Hematopoietic multipotent progenitor cell treated with erythropoietin and hydrocortisone succinate and interleukin-3 and kit ligand, for 15 days (in vitro differentiated cells): ENCODE data around the gene TWIST2.

Experiments
- DNase-seq: peaks from one replicate; pipeline ENCODE4 v3.0.0-alpha.2; 2015; ENCODE audit warnings: low spot score

The TWIST2 gene

GRCh38 chr2:238847841-238848690 is at the start of gene TWIST2:
Gene TWIST2, plus strand, starts transcription at chr2:238848085. Its CDS starts 131 bp downstream, at chr2:238848216.
- DNase-seq = no peak

GRCh38 chr2:238801791-238802190 is 46.1 kb upstream of the TWIST2 start:
- DNase-seq = no peak

GRCh38 chr2:238802957-238803356 is 44.9 kb upstream of the TWIST2 start:
- DNase-seq = no peak

DNA sequence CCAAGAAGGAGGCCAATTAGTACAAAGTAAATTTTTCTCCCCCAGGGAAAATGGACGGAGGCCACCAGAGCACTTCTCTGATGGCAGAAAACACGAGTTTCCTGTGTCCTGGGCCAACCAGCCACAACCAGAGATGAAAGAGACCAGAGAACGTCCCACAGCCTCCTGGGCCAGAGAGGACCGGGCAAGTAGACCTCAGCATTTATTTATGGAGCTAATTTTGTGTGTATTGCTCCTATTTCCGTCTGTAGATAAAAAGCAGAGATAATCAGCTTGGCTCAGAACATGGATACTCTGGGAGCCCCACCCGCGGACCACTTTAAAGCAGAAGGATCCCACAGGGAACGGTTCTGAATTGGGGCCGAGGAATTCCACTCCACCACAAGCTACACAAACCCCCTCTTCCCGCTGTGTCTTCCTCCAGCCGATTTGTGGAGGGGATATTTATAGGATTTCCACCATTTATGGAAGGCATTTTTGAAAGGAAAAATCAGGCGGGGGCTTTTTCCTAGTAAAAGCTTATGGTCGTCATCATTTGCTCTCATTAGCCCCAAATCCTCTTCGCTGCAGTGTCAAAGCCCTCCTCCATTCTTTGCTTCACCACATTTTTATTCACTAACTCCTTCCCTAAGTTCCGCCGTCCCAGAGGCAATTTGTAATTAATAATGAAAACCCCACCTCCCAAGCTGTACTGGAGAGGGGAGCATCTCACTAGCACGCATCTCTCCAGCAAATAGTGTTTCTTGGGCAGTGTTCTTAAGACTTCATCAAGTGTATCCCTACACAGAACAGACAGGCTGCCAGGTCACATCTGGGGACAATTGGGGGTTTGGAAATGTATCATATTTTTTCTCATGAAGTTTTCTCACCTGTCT is 43.7 kb upstream of the TWIST2 start:
- DNase-seq = no peak

DNA sequence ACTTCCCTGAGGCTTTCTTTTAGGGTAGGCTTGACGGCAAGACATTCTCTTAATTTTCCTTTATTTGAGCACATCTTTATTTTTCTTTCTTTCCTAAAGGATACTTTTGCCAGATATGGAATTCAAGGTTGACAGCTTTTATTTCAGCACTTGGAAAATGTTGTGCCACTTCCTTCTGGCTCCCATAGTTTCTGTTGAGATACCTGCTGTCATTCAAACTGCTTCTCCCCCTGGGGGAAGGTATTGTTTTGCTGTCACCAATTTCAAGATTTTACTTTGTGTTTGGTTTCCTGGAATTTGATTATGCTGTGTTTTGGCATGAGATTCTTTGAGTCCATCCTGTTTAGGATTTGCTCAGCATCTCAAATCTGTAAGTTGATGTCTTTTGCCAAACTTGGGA is 39.1 kb upstream of the TWIST2 start:
- no peak for DNase-seq

DNA sequence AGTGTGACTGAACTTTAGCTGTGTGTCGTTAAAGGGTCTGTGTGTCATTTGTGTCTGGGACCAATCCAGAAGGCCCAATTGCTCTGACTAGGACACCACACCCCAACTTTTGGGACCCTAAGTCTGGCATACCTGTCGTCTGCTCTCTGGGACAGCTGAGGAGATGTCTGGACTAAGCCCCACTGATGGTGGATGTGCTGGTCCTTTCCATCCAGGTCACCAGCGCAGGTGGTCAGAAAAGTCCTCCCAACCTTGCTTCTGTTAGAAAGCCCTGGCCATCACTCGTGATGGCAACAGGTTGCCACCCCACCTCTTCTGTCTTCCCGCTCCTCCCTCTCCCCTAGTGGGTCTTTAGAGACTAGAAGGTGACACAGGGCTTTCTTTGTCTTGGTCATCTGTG is 37.6 kb upstream of the TWIST2 start:
- no peak for DNase-seq

DNA sequence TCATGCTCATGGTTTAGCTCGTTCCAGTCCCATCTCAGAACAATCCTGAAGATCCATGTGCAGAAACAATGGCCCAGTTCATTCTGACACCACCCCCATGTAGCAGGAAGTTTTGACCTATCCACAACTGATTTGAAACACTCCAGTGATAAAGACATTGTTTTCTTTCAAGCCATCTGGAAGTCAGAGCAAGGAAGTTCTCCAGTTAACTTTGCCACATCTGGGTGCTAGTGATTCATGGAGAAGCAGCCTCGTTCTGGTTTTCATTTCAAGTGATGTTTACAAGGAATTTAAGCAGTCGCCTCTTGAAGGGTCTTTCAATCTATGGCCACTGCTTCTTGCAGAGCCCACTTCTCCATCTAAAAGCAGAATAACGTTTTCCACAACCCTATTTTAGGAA is 36.6 kb upstream of the TWIST2 start:
- DNase-seq = no peak

DNA sequence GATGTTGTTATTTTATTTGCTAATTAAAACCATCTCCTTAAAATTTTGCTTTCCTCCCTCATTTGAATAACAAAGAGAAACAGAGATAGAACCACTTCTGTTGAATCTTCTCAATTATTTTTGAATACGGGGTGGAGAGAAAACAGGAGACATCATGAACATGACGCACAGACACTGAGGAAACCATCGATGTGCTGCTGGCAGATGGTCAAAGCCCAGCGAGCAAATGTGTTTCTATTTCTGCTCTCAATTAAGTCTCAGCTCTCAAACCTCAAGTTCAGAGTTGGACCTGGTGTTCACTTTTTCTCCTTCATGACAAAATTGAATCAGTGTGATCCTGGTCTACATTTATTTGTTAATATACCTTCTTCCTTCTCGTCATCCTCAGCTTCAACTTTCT is 36.1 kb upstream of the TWIST2 start:
- no peak for DNase-seq

DNA sequence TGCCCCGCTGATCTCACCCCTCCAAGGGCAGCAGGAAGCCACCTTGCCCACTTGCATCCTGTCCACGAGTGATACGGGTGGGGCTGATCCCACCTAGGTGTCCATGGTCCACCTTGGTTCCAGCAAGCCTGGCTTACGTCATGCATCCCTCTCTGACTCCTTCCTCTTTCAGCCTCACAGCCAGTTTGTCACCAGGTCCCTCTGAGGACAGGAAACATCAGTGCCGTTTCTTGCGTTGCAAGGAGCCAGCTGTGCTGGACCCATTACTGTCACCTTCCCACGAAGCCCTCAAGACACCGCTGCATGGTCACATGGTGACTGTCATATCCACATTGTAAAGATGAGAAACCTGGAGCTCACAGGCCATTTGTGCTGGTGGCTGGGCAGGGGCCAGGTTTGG is 34.8 kb upstream of the TWIST2 start:
- no peak for DNase-seq

DNA sequence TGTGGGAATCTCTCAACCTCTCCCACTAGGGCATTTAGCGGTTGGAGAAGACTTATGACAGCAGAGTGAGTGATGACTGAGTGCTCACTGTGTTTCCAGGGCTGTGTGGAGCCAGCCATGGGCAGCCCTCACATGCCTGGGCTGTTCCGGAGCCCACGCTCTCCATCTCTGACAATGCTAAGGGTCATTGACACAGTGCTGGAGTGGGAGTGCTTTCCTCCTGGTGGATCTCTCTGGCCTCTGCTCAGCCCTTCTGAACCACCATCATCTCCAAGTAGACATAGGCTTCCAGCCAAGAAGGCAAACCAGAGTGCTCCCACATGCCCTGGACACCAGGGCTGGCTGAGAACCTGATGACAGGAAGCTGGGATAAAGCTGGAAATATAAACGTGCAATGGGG is 33.1 kb upstream of the TWIST2 start:
- DNase-seq = no peak

- no peak for DNase-seq
Measured at GRCh38 chr2:238816291-238816690, 31.6 kb upstream of the TWIST2 start.

- no peak for DNase-seq
Measured at GRCh38 chr2:238817382-238817781, 30.5 kb upstream of the TWIST2 start.

- DNase-seq = no peak
Measured at GRCh38 chr2:238817891-238818290, 30.0 kb upstream of the TWIST2 start.

DNA sequence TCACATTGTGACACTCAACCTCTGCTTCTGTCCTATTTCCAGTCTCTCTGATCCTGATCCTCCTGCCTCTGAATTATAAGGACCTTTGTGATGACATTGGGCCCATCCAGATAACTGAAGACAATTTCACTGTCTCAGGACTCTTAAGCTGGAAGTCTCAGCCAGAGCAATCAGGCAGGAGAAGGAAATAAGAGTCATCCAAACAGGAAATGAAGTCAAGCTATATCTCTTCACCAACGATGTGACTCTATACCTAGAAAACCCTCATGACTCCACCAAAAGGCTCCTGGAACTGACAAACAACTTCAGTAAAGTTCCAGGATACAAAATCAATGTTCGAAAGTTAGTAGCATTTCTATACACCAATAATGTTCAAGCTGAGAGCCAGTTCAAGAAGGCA is 29.3 kb upstream of the TWIST2 start:
- DNase-seq = no peak

GRCh38 chr2:238820197-238820596 is 27.7 kb upstream of the TWIST2 start:
- no peak for DNase-seq

DNA sequence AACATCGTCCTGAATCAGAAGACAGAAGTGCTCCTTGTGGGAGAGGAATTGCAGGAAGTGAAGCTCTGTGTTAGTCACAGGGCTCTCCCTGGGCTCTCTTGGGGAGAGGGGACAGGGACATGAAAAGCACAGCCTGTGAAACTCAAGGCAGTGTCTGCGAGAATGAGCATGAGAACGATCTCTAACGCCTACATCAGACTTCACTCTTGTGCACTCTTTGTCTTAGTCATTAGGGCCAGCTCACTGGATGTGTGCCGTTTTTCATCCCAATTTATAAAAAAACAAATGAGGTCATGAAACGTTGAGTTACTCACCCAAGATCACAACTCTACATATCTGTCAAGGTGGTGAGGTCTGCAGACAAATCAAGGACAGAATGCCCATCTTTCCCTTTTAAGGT is 27.0 kb upstream of the TWIST2 start:
- no peak for DNase-seq

DNA sequence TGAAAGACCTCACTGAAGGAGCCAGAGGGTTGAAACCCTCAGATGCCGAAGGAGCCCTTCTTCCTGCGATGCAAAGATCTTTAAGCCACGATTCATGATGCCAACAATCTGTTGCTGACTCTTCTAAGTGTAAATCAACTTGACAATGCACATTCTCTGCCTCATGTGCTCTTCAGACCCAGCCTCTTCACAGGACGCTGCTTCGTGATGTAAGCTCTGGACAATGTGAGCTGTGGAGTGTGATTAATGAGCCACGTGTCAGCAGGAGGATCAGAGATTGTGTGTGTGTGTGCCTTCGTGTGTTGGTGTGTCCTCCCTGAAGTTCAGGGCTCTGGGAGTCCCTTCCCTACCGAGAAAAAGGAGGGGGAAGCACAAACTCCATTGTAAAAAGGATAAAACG is 26.5 kb upstream of the TWIST2 start:
- no peak for DNase-seq

GRCh38 chr2:238821944-238822670 is 25.8 kb upstream of the TWIST2 start:
- no peak for DNase-seq

DNA sequence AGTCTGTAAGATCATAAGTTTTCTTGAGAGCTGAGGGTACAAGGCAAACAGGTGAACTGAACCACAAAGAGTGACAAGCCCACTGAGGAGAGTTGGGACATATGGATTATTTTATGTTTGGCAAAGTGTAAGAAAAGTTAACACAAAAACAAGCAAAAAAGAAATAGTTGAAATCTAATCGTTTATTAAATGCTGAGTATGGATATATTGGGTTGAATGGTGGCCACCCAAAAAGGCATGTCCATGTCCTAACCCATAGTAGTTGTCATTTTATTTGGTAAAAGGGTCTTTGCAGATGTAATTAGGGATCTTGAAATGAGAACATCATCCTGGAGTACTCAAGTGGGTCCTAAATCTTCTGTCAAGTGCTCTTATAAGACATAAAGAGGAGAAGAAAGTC is 24.9 kb upstream of the TWIST2 start:
- DNase-seq = no peak

- no peak for DNase-seq
Measured at GRCh38 chr2:238831177-238831576, 16.7 kb upstream of the TWIST2 start.

GRCh38 chr2:238834982-238835381 is 12.9 kb upstream of the TWIST2 start:
- no peak for DNase-seq

GRCh38 chr2:238835726-238836301 is 12.1 kb upstream of the TWIST2 start:
- DNase-seq = no peak
